Glomerular visceral epithelial cell (primary cell): Measurements from ENCODE around the gene HDAC10.
A peak's percentile ranks its signal among the peaks of the same experiment; 100 is the strongest.
"Not testable (repeated sequence)": the region's sequence is repeated elsewhere in the genome, so short reads cannot be mapped to it uniquely, and the experiment has no call there.

Experiments
- DNase-seq: peaks from one replicate; pipeline ENCODE4 v3.0.0-alpha.2; 2016; ENCODE audit errors: extremely low spot score

Gene HDAC10

GRCh38 chr22:50218153-50218995 lies 32.7 kb downstream of the HDAC10 start:
- no peak for DNase-seq

- no peak for DNase-seq
Measured at GRCh38 chr22:50217543-50218152, 33.4 kb downstream of the HDAC10 start.

DNA sequence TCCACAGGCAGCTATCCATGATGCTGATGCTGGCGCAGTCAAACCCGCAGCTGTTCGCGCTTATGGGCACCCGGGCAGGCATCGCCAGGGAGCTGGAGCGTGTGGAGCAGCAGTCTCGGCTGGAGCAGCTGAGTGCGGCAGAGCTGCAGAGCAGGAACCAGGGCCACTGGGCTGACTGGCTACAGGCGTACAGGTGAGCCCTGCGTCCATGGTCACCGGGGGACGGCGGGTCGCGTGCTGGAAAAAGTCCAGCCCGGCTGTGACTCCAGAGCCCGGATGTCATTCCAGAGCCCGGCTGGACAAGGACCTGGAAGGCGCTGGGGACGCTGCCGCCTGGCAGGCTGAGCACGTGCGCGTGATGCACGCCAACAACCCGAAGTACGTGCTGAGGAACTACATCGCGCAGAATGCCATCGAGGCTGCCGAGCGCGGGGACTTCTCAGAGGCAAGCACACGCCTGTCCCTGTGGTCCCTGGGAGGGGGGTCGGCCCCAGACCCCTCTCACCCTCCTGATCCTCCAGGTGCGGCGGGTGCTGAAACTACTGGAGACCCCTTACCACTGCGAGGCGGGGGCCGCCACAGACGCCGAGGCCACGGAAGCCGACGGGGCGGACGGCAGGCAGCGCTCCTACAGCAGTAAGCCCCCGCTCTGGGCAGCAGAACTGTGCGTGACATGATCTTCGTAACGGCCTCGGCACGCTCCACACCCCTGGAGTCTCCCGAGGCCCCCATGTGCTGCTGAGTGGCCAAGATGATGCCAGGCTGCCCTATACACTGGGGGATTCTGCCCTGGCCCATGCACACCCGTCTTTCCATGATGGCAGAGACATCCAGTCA lies 34.2 kb downstream of the HDAC10 start:
- DNase-seq, result no peak

- DNase-seq, result no peak
Measured at GRCh38 chr22:50216055-50216683, 34.9 kb downstream of the HDAC10 start.

- DNase-seq, result no peak
Measured at GRCh38 chr22:50215297-50216054, 35.6 kb downstream of the HDAC10 start.

DNA sequence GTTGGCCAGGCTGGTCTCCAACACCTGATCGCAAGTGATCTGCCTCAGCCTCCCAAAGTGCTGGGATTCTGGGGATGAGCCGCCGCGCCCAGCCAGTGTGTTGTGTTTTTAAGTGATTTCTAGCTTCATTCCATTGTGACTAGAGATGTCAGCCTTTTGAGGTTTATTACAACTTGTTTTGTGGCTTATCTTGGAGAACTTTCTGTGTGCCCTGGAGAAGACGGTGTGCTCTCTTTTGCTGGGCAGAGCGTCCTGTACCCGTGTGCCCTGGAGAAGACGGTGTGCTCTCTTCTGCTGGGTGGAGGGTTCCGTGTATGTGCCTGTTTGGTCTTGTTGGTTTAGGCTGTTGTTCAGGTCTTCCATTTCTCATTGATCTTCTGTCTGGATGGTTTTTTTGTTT lies 37.8 kb downstream of the HDAC10 start:
- DNase-seq, result no peak

DNA sequence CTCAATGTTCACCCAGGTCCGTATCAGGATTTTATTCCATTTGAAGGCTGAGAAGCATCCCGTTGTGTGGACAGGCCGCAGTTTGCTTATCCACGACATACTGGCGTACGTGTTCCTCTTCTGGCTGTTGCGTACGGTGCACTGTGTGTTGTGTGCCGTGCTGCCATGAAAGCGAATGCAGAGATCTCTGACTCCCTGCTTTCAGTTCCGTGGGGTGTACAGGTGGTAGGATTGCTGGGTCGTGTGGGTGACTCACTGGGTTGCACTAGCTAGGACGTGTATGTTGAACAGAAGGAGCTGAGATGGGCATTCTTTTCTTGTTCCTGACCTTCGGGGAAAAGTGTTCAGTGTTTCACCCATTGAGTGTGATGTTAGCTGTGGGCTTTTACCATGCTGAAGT lies 39.9 kb downstream of the HDAC10 start:
- no peak for DNase-seq

GRCh38 chr22:50210378-50211139 lies 40.5 kb downstream of the HDAC10 start:
- DNase-seq, result no peak

GRCh38 chr22:50209893-50210292 lies 41.2 kb downstream of the HDAC10 start:
- peak; percentile 56 for DNase-seq

DNA sequence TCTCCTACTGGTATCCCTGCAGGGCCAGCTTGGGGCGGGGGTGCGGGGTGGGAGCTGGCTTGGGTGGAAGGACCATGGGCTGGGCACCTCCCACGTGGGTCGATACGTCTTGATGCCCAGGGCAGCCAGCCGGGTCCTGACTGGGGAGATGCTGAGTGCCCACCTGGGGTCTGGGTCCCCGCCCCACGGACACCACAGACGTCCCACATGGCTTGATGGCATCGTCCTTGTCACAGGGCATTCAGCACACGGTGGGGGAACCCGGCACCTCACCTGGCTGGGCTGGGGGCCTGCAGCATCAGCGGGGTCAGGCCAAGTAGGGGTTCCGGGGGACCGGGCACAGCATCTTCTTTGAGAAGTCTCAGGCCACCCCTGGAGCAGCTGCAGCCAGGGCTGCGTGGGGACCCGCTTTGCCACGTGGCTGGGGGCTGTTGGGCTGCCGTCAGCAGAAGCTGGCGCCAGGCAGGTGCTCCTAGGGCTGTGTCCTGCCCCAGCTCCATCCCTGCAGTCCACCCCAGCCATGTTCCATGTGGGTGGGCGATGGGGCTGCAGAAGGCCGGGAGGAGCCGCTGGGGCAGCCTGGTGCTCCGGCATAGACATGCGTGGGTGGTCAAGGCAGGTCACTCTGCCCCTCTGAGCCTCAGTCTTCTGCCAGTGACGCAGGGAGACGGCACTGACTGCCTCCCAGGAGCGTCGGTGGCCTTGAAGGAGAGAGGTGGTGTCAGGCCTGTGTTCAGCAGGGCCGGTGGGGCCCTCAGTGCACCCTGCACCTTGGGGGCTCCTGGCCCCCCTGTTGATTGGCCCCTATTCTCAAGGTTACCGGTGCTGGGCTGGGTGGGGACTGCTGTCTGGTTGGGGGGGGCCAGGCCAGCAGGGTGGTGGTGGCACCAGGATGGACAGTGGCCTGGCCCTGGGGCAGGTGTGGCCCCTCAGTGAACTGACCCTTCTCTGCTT lies 41.8 kb downstream of the HDAC10 start:
- no peak for DNase-seq

DNA sequence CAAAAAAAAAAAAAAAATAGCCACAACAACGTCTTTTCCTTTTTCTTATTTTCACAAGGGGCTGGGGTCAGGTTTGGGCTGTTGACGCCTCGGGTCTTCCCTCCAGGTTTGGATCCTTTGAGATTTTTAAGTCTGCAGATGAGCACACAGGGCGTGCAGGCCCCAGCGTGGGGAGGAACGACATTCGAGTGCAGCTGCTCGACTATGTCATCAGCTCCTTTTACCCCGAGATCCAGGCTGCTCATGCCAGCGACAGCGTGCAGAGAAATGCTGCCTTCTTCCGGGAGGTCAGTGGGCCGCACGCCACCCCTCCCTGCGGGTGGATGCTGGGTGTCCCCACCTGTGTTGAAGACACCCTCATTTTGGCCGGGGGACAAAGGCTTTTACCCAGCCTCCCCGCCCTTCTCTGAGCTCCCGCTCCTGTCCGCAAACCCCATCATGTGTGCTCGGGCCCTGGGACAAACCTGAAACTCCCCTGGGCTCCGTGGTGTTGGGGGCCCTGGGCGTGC lies 42.6 kb downstream of the HDAC10 start:
- DNase-seq, result no peak

- DNase-seq, result no peak
Measured at GRCh38 chr22:50207383-50208140, 43.5 kb downstream of the HDAC10 start.

- no peak for DNase-seq
Measured at GRCh38 chr22:50206599-50206998, 44.5 kb downstream of the HDAC10 start.

DNA sequence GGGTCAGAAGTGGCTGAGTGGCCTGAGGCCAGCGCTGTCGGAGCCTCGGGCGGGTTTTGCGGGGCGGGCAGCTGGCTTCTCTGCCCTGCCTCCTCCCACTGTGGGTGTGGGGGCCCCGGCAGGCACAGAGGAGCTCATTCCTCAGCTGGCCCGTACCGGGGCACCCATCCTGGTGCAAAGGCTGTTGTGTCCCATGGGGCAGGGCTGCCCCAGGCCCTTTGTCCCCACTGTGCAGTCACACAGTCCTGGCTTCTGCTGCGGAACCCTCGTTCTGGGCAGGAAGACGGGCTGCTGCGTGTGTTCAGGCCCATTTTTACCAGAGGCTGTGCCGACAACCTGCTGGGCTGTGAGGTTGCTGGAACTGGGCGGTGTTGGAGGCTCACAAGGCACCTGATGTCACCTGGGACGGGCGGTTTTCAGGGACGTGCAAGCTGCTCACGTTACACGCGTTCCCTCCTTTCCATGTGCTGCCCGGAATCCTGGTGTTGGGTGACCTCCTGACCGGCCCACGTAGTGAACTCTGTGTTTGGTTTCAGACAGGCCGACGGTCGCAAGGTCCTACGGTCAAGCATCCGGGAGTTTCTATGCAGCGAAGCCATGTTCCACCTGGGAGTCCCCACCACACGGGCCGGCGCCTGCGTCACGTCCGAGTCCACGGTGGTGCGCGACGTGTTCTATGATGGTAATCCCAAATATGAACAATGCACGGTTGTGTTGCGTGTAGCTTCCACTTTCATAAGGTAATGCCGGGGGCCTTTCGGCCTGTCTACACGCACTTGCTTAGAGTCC lies 45.1 kb downstream of the HDAC10 start:
- no peak for DNase-seq

DNA sequence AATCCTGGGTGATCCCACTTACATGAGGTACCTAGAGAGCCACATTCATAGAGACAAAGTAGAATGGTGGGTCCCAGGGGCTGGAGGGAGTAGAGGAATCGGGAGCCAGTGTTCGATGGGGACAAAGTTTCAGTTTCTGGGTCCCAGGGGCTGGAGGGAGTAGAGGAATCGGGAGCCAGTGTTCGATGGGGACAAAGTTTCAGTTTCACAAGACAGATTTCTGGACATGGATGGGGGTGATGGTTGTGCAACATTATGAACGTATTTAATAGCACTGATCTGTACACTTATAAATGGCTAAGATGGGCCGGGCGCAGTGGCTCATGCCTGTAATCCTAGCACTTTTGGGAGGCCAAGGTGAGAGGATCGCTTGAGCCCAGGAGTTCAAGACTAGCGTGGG lies 46.1 kb downstream of the HDAC10 start:
- DNase-seq, result not testable (repeated sequence)

DNA sequence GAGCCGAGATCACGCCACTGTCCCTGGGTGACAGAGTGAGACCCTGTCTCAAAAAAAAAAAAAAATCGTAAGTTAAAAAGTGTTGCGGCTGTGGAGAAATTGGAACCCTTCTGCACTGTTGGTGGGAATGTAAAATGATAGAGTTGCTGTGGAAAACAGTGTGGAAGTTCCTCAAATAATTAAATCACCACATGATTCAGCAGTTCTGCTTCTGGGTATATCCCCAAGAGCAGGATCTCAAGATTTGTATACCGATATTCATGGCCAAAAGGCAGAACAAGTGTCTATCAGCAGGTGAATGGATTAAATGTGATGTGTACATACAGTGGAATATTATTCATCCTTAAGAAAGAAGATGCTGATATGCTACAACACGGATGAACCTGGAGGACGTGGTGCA lies 46.5 kb downstream of the HDAC10 start:
- DNase-seq, result no peak

GRCh38 chr22:50203288-50203687 lies 47.8 kb downstream of the HDAC10 start:
- DNase-seq, result no peak
